ENCODE results near the gene HK1. TPM values are rescaled to one million over a fixed set of nuclear protein-coding genes. Genes with fewer than 3 reads are reported as not detected.

HK1 gene
- total RNA-seq, 4 donors from 2014 or later: 119 to 142 (median 141) TPM

- Histone ChIP-seq H3K9me3 (no peaks in the 10 kb centered on the region), H3K27ac (no peak overlapping the region)
Measured at GRCh38 chr10:69315610-69316312, 37.5 kb downstream of the HK1 start.

DNA sequence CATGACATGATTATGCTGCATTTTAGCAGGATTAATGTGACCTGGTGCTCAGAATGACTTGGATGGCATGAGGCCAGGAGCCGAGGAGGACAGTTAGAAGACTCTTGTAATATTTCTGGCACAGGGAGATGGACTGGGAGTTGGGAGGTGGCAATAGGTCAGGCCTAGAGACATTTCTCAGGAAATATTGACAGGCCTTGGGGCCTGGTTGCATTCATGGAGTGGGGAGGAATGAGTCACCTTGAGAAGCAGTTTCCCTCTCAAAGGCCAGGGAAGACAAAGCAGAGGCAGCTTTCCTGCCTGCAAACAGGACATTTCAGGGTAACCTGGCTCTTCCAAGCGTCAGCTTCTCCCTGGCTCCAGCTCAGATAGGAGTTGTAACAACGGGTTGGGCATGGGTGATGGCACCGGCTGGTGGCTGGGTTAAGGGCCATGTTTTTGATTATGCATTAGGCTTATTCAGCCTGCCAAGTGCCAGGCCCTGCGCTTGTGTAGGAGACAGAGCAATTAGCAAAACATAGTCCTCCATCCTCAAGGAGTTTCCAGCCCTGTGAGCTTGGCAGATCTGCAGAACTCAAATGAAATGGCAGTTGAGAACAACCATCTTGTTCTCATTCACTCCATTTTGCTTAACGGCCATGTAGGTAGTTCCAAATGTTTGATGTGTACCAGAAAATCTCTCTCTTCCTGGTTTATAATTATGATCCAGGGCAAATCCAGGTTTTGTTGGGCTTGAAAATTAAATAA, 38.2 kb downstream of the HK1 start:
- H3K27me3 ChIP-seq: no peaks in the 10 kb centered on the region
- H3K27ac ChIP-seq: peak overlapping the region; percentile 96
- H3K4me3 ChIP-seq: no peak overlapping the region
- H3K36me3 ChIP-seq: no peaks in the 10 kb centered on the region
- no peaks in the 10 kb centered on the region for H3K9me3 ChIP-seq
- DNase-seq (ENCODE audit: low spot score in 2 of 2): no peak
- TF ChIP-seq EP300 (IDR thresholded peaks at IDR 0.05): no peak
- no peak for TF ChIP-seq POLR2AphosphoS5 (IDR thresholded peaks at IDR 0.05)
- TF ChIP-seq CTCF (IDR thresholded peaks at IDR 0.05): no peak
- TF ChIP-seq POLR2A (IDR thresholded peaks at IDR 0.05): no peak
- 26% methylated on average over 5 of the region's 6 CpGs for WGBS
- H3K4me1 ChIP-seq: peaks cover 40% of the 10 kb centered on the region

More at GRCh38 chr10:69315610-69316312, 37.5 kb downstream of the HK1 start:
- WGBS: 89% methylated on average over 6 of the region's 6 CpGs
- H3K36me3 ChIP-seq: no peaks in the 10 kb centered on the region
- peaks cover 33% of the 10 kb centered on the region for H3K4me1 ChIP-seq
- H3K4me3 ChIP-seq: no peak overlapping the region
- H3K27me3 ChIP-seq: no peaks in the 10 kb centered on the region
- no peak for DNase-seq (ENCODE audit: low spot score in 2 of 2)
- TF ChIP-seq POLR2AphosphoS5 (IDR thresholded peaks at IDR 0.05): no peak
- no peak for TF ChIP-seq EP300 (IDR thresholded peaks at IDR 0.05)
- TF ChIP-seq CTCF (IDR thresholded peaks at IDR 0.05): no peak
- no peak for TF ChIP-seq POLR2A (IDR thresholded peaks at IDR 0.05)

DNA sequence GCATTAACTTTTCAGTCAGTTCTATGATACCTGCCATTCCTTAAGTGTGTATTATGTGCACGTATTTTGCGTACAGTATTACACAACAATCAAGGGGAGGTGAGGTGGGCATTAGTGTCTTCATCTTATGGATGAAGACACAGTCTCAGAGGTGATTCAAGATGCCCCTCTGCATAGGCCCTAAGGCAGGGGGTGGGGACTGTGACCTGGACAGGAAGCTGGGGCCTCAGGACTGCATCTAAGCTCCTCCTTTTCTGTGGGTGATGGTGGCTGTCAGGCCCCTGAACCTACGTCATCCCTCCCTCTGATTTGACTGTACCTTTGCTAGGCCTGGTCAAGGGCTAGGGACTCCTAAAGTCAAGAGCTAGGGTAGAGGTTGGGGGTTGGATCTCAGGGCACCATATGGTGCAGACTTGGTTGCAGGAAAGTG, 38.9 kb downstream of the HK1 start:
- 84% methylated on average over 3 of the region's 3 CpGs for WGBS
- no peak for DNase-seq (ENCODE audit: low spot score in 2 of 2)
- TF ChIP-seq CTCF (IDR thresholded peaks at IDR 0.05): no peak
- TF ChIP-seq POLR2A (IDR thresholded peaks at IDR 0.05): no peak
- no peak for TF ChIP-seq POLR2AphosphoS5 (IDR thresholded peaks at IDR 0.05)
- TF ChIP-seq EP300 (IDR thresholded peaks at IDR 0.05): no peak
- no peaks in the 10 kb centered on the region for H3K36me3 ChIP-seq
- H3K27ac ChIP-seq: peak overlapping the region; percentile 96
- peak overlapping the region; percentile 89 for H3K4me3 ChIP-seq
- no peaks in the 10 kb centered on the region for H3K9me3 ChIP-seq
- no peaks in the 10 kb centered on the region for H3K27me3 ChIP-seq
- peaks cover 47% of the 10 kb centered on the region for H3K4me1 ChIP-seq

DNA sequence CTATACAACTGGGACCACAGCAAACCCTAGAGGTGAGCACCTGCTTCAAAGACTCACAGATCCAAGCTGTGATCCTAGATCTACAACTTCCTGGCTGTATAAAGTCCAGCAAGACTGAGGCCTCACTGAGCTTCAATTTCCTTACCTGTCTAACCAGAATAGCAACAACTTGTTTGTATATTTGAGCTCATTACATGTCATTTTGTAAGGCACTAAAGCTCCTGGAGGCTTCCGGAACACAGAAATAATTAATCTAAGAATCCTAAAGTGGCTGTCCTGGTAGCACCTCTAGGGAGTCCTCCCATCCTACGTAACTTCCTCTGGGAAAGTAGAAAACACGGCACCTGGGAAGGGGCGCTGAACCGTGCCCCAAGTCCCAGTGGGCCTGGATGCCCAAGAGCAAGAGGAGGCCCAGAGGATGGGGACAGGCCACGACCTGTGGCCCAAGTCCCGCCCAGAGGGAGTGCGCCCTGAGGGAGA, 39.4 kb downstream of the HK1 start:
- no peaks in the 10 kb centered on the region for H3K9me3 ChIP-seq
- no peak for DNase-seq (ENCODE audit: low spot score in 2 of 2)
- no peaks in the 10 kb centered on the region for H3K36me3 ChIP-seq
- H3K27ac ChIP-seq: peak overlapping the region; percentile 96
- no peak for TF ChIP-seq POLR2AphosphoS5 (IDR thresholded peaks at IDR 0.05)
- no peak for TF ChIP-seq EP300 (IDR thresholded peaks at IDR 0.05)
- TF ChIP-seq CTCF (IDR thresholded peaks at IDR 0.05): no peak
- no peak for TF ChIP-seq POLR2A (IDR thresholded peaks at IDR 0.05)
- WGBS: 45% methylated on average over 7 of the region's 8 CpGs
- H3K4me1 ChIP-seq: peaks cover 51% of the 10 kb centered on the region
- H3K27me3 ChIP-seq: no peaks in the 10 kb centered on the region
- H3K4me3 ChIP-seq: peak overlapping the region; percentile 89

Data from suprapubic skin (tissue), 4 donors.